ENCODE results near the gene ANGPTL2.
A peak's percentile ranks its signal among the peaks of the same experiment; 100 is the strongest.
"Not testable (repeated sequence)": the region's sequence is repeated elsewhere in the genome, so short reads cannot be mapped to it uniquely, and the experiment has no call there.

Gene ANGPTL2

GRCh38 chr9:127122176-127123063 lies at the start of gene ANGPTL2:
Gene ANGPTL2 (minus strand): TSS chr9:127122635. CDS start chr9:127108731, 13,904 bp downstream.
- ATAC-seq, result peak; percentile 95
- TF ChIP-seq SNAI2 (CRISPR knock-in tag; IDR thresholded peaks at IDR 0.05), result no peak
- no peak for TF ChIP-seq ZFP3 (CRISPR knock-in tag; IDR thresholded peaks at IDR 0.05)
- 0 out of 2 replicates have a peak, but pooled peaks have one; percentile 28 for TF ChIP-seq TCF4 (CRISPR knock-in tag; IDR thresholded peaks at IDR 0.05; ENCODE audit: borderline replicate concordance)

GRCh38 chr9:127171348-127171747 lies 48.9 kb upstream of the ANGPTL2 start:
- ATAC-seq, result not testable (repeated sequence)

- no peak for ATAC-seq
- TF ChIP-seq, protein P1, sequence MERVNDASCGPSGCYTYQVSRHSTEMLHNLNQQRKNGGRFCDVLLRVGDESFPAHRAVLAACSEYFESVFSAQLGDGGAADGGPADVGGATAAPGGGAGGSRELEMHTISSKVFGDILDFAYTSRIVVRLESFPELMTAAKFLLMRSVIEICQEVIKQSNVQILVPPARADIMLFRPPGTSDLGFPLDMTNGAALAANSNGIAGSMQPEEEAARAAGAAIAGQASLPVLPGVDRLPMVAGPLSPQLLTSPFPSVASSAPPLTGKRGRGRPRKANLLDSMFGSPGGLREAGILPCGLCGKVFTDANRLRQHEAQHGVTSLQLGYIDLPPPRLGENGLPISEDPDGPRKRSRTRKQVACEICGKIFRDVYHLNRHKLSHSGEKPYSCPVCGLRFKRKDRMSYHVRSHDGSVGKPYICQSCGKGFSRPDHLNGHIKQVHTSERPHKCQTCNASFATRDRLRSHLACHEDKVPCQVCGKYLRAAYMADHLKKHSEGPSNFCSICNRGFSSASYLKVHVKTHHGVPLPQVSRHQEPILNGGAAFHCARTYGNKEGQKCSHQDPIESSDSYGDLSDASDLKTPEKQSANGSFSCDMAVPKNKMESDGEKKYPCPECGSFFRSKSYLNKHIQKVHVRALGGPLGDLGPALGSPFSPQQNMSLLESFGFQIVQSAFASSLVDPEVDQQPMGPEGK (CRISPR knock-in tag; IDR thresholded peaks at IDR 0.05; ENCODE audit: borderline replicate concordance), result no peak
Observed at GRCh38 chr9:127170652-127171051, 48.2 kb upstream of the ANGPTL2 start.

DNA sequence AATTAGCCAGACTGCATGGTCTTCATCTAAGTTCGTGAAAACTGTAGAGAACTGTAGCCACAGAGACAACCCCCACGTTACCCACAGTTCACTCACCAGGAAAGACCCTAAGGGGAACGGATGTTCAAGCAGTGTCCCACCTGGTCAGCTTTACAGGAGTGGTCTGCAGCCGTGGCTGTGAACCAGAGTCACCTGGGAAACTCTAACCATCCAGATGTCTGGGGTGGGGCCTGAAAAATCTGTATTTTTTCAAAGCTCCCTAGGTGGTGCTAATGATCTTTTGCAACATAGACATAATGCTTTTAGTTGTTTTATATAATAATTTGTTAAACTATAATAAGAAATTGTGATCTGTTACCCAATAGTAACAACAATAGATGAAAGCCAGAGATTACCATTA lies 47.7 kb upstream of the ANGPTL2 start:
- ATAC-seq, result no peak
- TF ChIP-seq CSRNP3 (CRISPR knock-in tag; IDR thresholded peaks at IDR 0.05), result no peak
- no peak for TF ChIP-seq SNAI2 (CRISPR knock-in tag; IDR thresholded peaks at IDR 0.05)
- no peak for TF ChIP-seq RARB (CRISPR knock-in tag; IDR thresholded peaks at IDR 0.05)
- no peak for TF ChIP-seq ZNF8 (CRISPR knock-in tag; IDR thresholded peaks at IDR 0.05)
- TF ChIP-seq ZFP30 (CRISPR knock-in tag; IDR thresholded peaks at IDR 0.05), result no peak
- TF ChIP-seq GLIS3 (CRISPR knock-in tag; IDR thresholded peaks at IDR 0.05), result no peak
- no peak for TF ChIP-seq BACH2 (CRISPR knock-in tag; IDR thresholded peaks at IDR 0.05; ENCODE audit: borderline replicate concordance)
- no peak for TF ChIP-seq CREB5 (CRISPR knock-in tag; IDR thresholded peaks at IDR 0.05; ENCODE audit: low read depth)
- TF ChIP-seq ARNTL (CRISPR knock-in tag; IDR thresholded peaks at IDR 0.05; ENCODE audit: borderline replicate concordance, low read depth), result no peak
- no peak for TF ChIP-seq ZC3H10 (CRISPR knock-in tag; IDR thresholded peaks at IDR 0.05)
- TF ChIP-seq ZNF565 (CRISPR knock-in tag; conservative IDR thresholded peaks at IDR 0.05; ENCODE audit: low read depth), result no peak
- no peak for TF ChIP-seq PPARA (CRISPR knock-in tag; IDR thresholded peaks at IDR 0.05; ENCODE audit: borderline replicate concordance)
- TF ChIP-seq, protein P1 (CRISPR knock-in tag; IDR thresholded peaks at IDR 0.05; ENCODE audit: borderline replicate concordance), result no peak
- no peak for TF ChIP-seq ESRRG (CRISPR knock-in tag; IDR thresholded peaks at IDR 0.05)
- TF ChIP-seq OSR1 (CRISPR knock-in tag; IDR thresholded peaks at IDR 0.05), result no peak
- no peak for TF ChIP-seq ISL1 (CRISPR knock-in tag; IDR thresholded peaks at IDR 0.05)
- no peak for TF ChIP-seq CSDC2 (CRISPR knock-in tag; IDR thresholded peaks at IDR 0.05)
- no peak for TF ChIP-seq ZNF70 (CRISPR knock-in tag; IDR thresholded peaks at IDR 0.05)
- no peak; the same call in 1 of the 2 replicates for TF ChIP-seq TCF4 (CRISPR knock-in tag; IDR thresholded peaks at IDR 0.05; ENCODE audit: borderline replicate concordance)
- TF ChIP-seq TOX (CRISPR knock-in tag; IDR thresholded peaks at IDR 0.05; ENCODE audit: borderline replicate concordance), result no peak

GRCh38 chr9:127169575-127169883 lies 47.1 kb upstream of the ANGPTL2 start:
- no peak for ATAC-seq
- TF ChIP-seq, protein P1 (CRISPR knock-in tag; IDR thresholded peaks at IDR 0.05; ENCODE audit: borderline replicate concordance), result no peak
- TF ChIP-seq PPARA (CRISPR knock-in tag; IDR thresholded peaks at IDR 0.05; ENCODE audit: borderline replicate concordance), result no peak
- TF ChIP-seq ESRRG (CRISPR knock-in tag; IDR thresholded peaks at IDR 0.05), result no peak
- TF ChIP-seq OSR1 (CRISPR knock-in tag; IDR thresholded peaks at IDR 0.05), result no peak
- no peak for TF ChIP-seq ZFP3 (CRISPR knock-in tag; IDR thresholded peaks at IDR 0.05)
- TF ChIP-seq BACH2 (CRISPR knock-in tag; IDR thresholded peaks at IDR 0.05; ENCODE audit: borderline replicate concordance), result no peak
- TF ChIP-seq POU6F1 (CRISPR knock-in tag; IDR thresholded peaks at IDR 0.05; ENCODE audit: borderline replicate concordance, low read depth), result no peak
- TF ChIP-seq ZNF70 (CRISPR knock-in tag; IDR thresholded peaks at IDR 0.05), result no peak
- TF ChIP-seq TCF4 (CRISPR knock-in tag; IDR thresholded peaks at IDR 0.05; ENCODE audit: borderline replicate concordance), result no peak
- no peak for TF ChIP-seq ISL1 (CRISPR knock-in tag; IDR thresholded peaks at IDR 0.05)
